ENCODE data around the gene DBNDD2.

DBNDD2 gene

GRCh38 chr20:45416917-45417316, 8.8 kb downstream of the DBNDD2 start:
- no peak for DNase-seq (ENCODE audit: low read depth)

- DNase-seq (ENCODE audit: low read depth), result no peak
Observed at GRCh38 chr20:45419188-45420091, 11.4 kb downstream of the DBNDD2 start.

GRCh38 chr20:45420125-45420524, 12.0 kb downstream of the DBNDD2 start:
- DNase-seq (ENCODE audit: low read depth), result no peak

- no peak for DNase-seq (ENCODE audit: low read depth)
Observed at GRCh38 chr20:45423700-45424099, 15.6 kb downstream of the DBNDD2 start.

GRCh38 chr20:45425561-45425960, 17.5 kb downstream of the DBNDD2 start:
- no peak for DNase-seq (ENCODE audit: low read depth)

- no peak for DNase-seq (ENCODE audit: low read depth)
Observed at GRCh38 chr20:45426320-45427016, 18.4 kb downstream of the DBNDD2 start.

GRCh38 chr20:45427236-45428149, 19.4 kb downstream of the DBNDD2 start:
- no peak for DNase-seq (ENCODE audit: low read depth)

GRCh38 chr20:45429618-45430017, 21.5 kb downstream of the DBNDD2 start:
- no peak for DNase-seq (ENCODE audit: low read depth)

GRCh38 chr20:45432294-45432693, 24.2 kb downstream of the DBNDD2 start:
- no peak for DNase-seq (ENCODE audit: low read depth)

- no peak for DNase-seq (ENCODE audit: low read depth)
Observed at GRCh38 chr20:45433316-45433715, 25.2 kb downstream of the DBNDD2 start.

GRCh38 chr20:45433976-45434375, 25.9 kb downstream of the DBNDD2 start:
- no peak for DNase-seq (ENCODE audit: low read depth)

- DNase-seq (ENCODE audit: low read depth), result peak; percentile 49
Observed at GRCh38 chr20:45436732-45437485, 28.8 kb downstream of the DBNDD2 start.

- DNase-seq (ENCODE audit: low read depth), result no peak
Observed at GRCh38 chr20:45440424-45440823, 32.3 kb downstream of the DBNDD2 start.

- DNase-seq (ENCODE audit: low read depth), result no peak
Observed at GRCh38 chr20:45440891-45441685, 33.0 kb downstream of the DBNDD2 start.

GRCh38 chr20:45441746-45442145, 33.7 kb downstream of the DBNDD2 start:
- no peak for DNase-seq (ENCODE audit: low read depth)

- no peak for DNase-seq (ENCODE audit: low read depth)
Observed at GRCh38 chr20:45444050-45444449, 36.0 kb downstream of the DBNDD2 start.

- no peak for DNase-seq (ENCODE audit: low read depth)
Observed at GRCh38 chr20:45445805-45446562, 37.9 kb downstream of the DBNDD2 start.

GRCh38 chr20:45448270-45448669, 40.2 kb downstream of the DBNDD2 start:
- no peak for DNase-seq (ENCODE audit: low read depth)

- DNase-seq (ENCODE audit: low read depth), result no peak
Observed at GRCh38 chr20:45449528-45449927, 41.4 kb downstream of the DBNDD2 start.

Data from CMK (cell line).